ENCODE measurements around the gene CATSPER1.
A peak's percentile ranks its signal among the peaks of the same experiment; 100 is the strongest.

The CATSPER1 gene

GRCh38 chr11:66046901-66047300 lies 20.6 kb upstream of the CATSPER1 start:
- TF ChIP-seq CTCF (IDR thresholded peaks at IDR 0.05; ENCODE audit: insufficient read depth, low read depth, low read length, missing control alignments): no peak
- H3K4me3 ChIP-seq (ENCODE audit: low read length): no peak overlapping the region
- no peak for DNase-seq (ENCODE audit: low read depth)

- DNase-seq (ENCODE audit: low read depth): peak; percentile 80
- TF ChIP-seq CTCF (IDR thresholded peaks at IDR 0.05; ENCODE audit: insufficient read depth, low read depth, low read length, missing control alignments): peak; percentile 87
- no peak overlapping the region for H3K4me3 ChIP-seq (ENCODE audit: low read length)
These were observed 18.9 kb upstream of the CATSPER1 start for GRCh38 chr11:66045177-66045639.

- DNase-seq (ENCODE audit: low read depth): peak; percentile 18
- TF ChIP-seq CTCF (IDR thresholded peaks at IDR 0.05; ENCODE audit: insufficient read depth, low read depth, low read length, missing control alignments): no peak
- H3K4me3 ChIP-seq (ENCODE audit: low read length): no peak overlapping the region
These were observed 18.5 kb upstream of the CATSPER1 start for GRCh38 chr11:66044757-66045156.

GRCh38 chr11:66042996-66043906 lies 17.0 kb upstream of the CATSPER1 start:
- TF ChIP-seq CTCF (IDR thresholded peaks at IDR 0.05; ENCODE audit: insufficient read depth, low read depth, low read length, missing control alignments): no peak
- H3K4me3 ChIP-seq (ENCODE audit: low read length): no peak overlapping the region
- DNase-seq (ENCODE audit: low read depth): no peak

GRCh38 chr11:66042227-66042995 lies 16.1 kb upstream of the CATSPER1 start:
- H3K4me3 ChIP-seq (ENCODE audit: low read length): no peak overlapping the region
- no peak for DNase-seq (ENCODE audit: low read depth)
- no peak for TF ChIP-seq CTCF (IDR thresholded peaks at IDR 0.05; ENCODE audit: insufficient read depth, low read depth, low read length, missing control alignments)

- H3K4me3 ChIP-seq (ENCODE audit: low read length): no peak overlapping the region
- no peak for DNase-seq (ENCODE audit: low read depth)
- no peak for TF ChIP-seq CTCF (IDR thresholded peaks at IDR 0.05; ENCODE audit: insufficient read depth, low read depth, low read length, missing control alignments)
These were observed 13.5 kb upstream of the CATSPER1 start for GRCh38 chr11:66039765-66040164.

Measured in epithelial cell of esophagus (primary cell).